ENCODE data around the gene TEKT2. TPM values are rescaled to one million over a fixed set of nuclear protein-coding genes. Genes with fewer than 3 reads are reported as not detected.

The TEKT2 gene
- total and polyA plus RNA-seq, 2 of the 4 experiments (the other 2 are of a cell fraction) = 0.18 TPM; not detected in 1

- no peak for TF ChIP-seq NFE2L2 (IDR thresholded peaks at IDR 0.05; ENCODE audit: low read depth, low read length)
- TF ChIP-seq, protein P1, sequence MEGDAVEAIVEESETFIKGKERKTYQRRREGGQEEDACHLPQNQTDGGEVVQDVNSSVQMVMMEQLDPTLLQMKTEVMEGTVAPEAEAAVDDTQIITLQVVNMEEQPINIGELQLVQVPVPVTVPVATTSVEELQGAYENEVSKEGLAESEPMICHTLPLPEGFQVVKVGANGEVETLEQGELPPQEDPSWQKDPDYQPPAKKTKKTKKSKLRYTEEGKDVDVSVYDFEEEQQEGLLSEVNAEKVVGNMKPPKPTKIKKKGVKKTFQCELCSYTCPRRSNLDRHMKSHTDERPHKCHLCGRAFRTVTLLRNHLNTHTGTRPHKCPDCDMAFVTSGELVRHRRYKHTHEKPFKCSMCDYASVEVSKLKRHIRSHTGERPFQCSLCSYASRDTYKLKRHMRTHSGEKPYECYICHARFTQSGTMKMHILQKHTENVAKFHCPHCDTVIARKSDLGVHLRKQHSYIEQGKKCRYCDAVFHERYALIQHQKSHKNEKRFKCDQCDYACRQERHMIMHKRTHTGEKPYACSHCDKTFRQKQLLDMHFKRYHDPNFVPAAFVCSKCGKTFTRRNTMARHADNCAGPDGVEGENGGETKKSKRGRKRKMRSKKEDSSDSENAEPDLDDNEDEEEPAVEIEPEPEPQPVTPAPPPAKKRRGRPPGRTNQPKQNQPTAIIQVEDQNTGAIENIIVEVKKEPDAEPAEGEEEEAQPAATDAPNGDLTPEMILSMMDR (conservative IDR thresholded peaks at IDR 0.05; ENCODE audit: low read depth, low read length) = no peak
- no peak for TF ChIP-seq POLR2A (IDR thresholded peaks at IDR 0.05; ENCODE audit: low read depth, low read length)
- TF ChIP-seq ELK1 (IDR thresholded peaks at IDR 0.05; ENCODE audit: borderline replicate concordance, low read depth, low read length) = no peak
- TF ChIP-seq USF2 (IDR thresholded peaks at IDR 0.05; ENCODE audit: low read depth, low read length) = no peak
- TF ChIP-seq BHLHE40 (IDR thresholded peaks at IDR 0.05; ENCODE audit: low read depth, low read length) = no peak
- no peak for TF ChIP-seq MXI1 (IDR thresholded peaks at IDR 0.05; ENCODE audit: borderline replicate concordance, low read depth, low read length)
- H3K56ac ChIP-seq (ENCODE audit: extremely low read depth, insufficient read depth, low read length) = no peak overlapping the region
- no peak overlapping the region for H3K27ac ChIP-seq (ENCODE audit: insufficient read depth, low read length)
- H3K23ac ChIP-seq (ENCODE audit: low read depth, low read length) = no peak overlapping the region
- no peak overlapping the region for H2AK9ac ChIP-seq (replicated peaks; ENCODE audit: low read depth, low read length, poor library complexity)
- WGBS, 2 experiments (ENCODE audit: extremely low coverage in 2 of 2, insufficient read length in 1 of 2) = no CpG with 5 or more reads among the region's 3 CpGs
- H2BK5ac ChIP-seq (ENCODE audit: low read depth, low read length, poor library complexity, severe bottlenecking) = no peak overlapping the region
- ATAC-seq (ENCODE audit: low read depth) (no peak), DNase-seq (no peak)
- peaks cover 24% of the 10 kb centered on the region for H3K4me1 ChIP-seq (ENCODE audit: control insufficient read depth, insufficient read depth, low read length)
- no peak overlapping the region for H4K91ac ChIP-seq (ENCODE audit: insufficient read depth, low read depth, low read length)
- peaks cover 3% of the 10 kb centered on the region for H3K36me3 ChIP-seq (ENCODE audit: control insufficient read depth, insufficient read depth, low read length)
- no peaks in the 10 kb centered on the region for H4K20me1 ChIP-seq (ENCODE audit: insufficient read depth, low read length)
- H3K9me3 ChIP-seq (ENCODE audit: control insufficient read depth, insufficient read depth, low read length) = no peaks in the 10 kb centered on the region
- H3K18ac ChIP-seq (ENCODE audit: low read depth, low read length) = no peak overlapping the region
- in situ Hi-C loops (cut with MboI; ENCODE audit: low sequenced_read_pairs) (no loop called here), intact Hi-C loops (cut with micrococcal nuclease) (no loop called here), dilution Hi-C loops (cut with HindIII; ENCODE audit: low sequenced_read_pairs, unreplicated experiment) (no loop called here)
- CTCF ChIA-PET = interaction anchor here (4.7 kb wide), 1 partner anchor 18 kb away, joined by 19 read pairs; the partner anchor contains the start of gene TRAPPC3
- no peak overlapping the region for H2BK15ac ChIP-seq (ENCODE audit: low read depth, low read length)
- H3K14ac ChIP-seq (replicated peaks; ENCODE audit: low read depth, low read length) = no peak overlapping the region
- peaks cover 23% of the 10 kb centered on the region for H3K9me1 ChIP-seq (ENCODE audit: insufficient read depth, low read length)
- H3K79me1 ChIP-seq (ENCODE audit: low read depth in 1 of 2, low read length in 2 of 2) = peaks cover 0 to 16% of the 10 kb centered on the region in 2 experiments; a peak in 3 of 4 replicates
- H3K4me3 ChIP-seq (ENCODE audit: insufficient read depth, low read depth, low read length) = no peak overlapping the region
- H3K9ac ChIP-seq (ENCODE audit: low read depth, low read length) = no peak overlapping the region
- H2AFZ ChIP-seq (replicated peaks; ENCODE audit: low read length, poor library complexity) = no peak overlapping the region
- no peak overlapping the region for H2AK5ac ChIP-seq (ENCODE audit: low read depth, low read length)
- no peak overlapping the region for H2BK120ac ChIP-seq (ENCODE audit: low read depth, low read length)
- no TSS peak for BruUV-seq (replicated peaks)
- no peak overlapping the region for H3K4ac ChIP-seq (ENCODE audit: low read depth, low read length)
- POLR2A ChIA-PET (ENCODE audit: unreplicated experiment) = no interaction called here
- H2BK20ac ChIP-seq (ENCODE audit: low read depth, low read length) = no peak overlapping the region
- no peak overlapping the region for H3K4me2 ChIP-seq (ENCODE audit: low read depth, low read length)
- H4K8ac ChIP-seq (ENCODE audit: low read depth in 2 of 2, low read length in 2 of 2) = no peak overlapping the region
- no peaks in the 10 kb centered on the region for H3K27me3 ChIP-seq (ENCODE audit: control insufficient read depth, insufficient read depth, low read length)
- H4K5ac ChIP-seq (ENCODE audit: low read depth, low read length) = no peak overlapping the region
These were observed 48.1 kb downstream of the TEKT2 start for GRCh38 chr1:36132029-36132428.

All from IMR-90 (cell line).